SK-N-SH (cell line): Measurements from ENCODE around the gene TESK1. TPM values are rescaled to one million over a fixed set of nuclear protein-coding genes. Genes with fewer than 3 reads are reported as not detected.

ENCODE experiments used
- CTCF ChIA-PET: fragments of 300-600, 350-600 bp; formaldehyde crosslinking; extraction: SDS; loops from one replicate; lab custom pipeline; 2021; lab: Yijun Ruan, JAX
- POLR2A ChIA-PET: fragments of 350-600 bp; sonication (Branson Sonifier 250); formaldehyde crosslinking; extraction: SDS; loops from one replicate; lab custom pipeline; 2020; ENCODE audit warnings: antibody characterized with exemption, inconsistent platforms; lab: Yijun Ruan, JAX
- DNase-seq: peaks from one replicate; pipeline ENCODE4 v3.0.0; 2012
- H2AFZ ChIP-seq: fragments of 200-600 bp; sonication (generic); 2 replicates; pipeline ENCODE4 v1.8.1; 2016; ENCODE audit warnings: antibody characterized with exemption, mild to moderate bottlenecking, low read depth
- H3F3A ChIP-seq: fragments of 200-600 bp; sonication (generic); replicated peaks from 2 replicates; pipeline ENCODE3; 2016; ENCODE audit warnings: antibody characterized with exemption, mild to moderate bottlenecking; ENCODE audit not compliant: insufficient read depth
- H3K27ac ChIP-seq, 2 experiments: fragments of 200-500 bp in 1 of 2; fragments of 200-600 bp in 1 of 2; sonication (Bioruptor generic) in 1 of 2; sonication (generic), shearing (Covaris generic) in 1 of 2; 2 replicates each; pipeline versions ENCODE4 v1.5.1 to v1.6.1; 2014 to 2016; ENCODE audit warnings: low read depth in 2 of 2, inconsistent platforms in 1 of 2, low read length in 1 of 2, mild to moderate bottlenecking in 1 of 2, mixed read lengths in 1 of 2
- H3K27me3 ChIP-seq: fragments of 200-600 bp; sonication (generic), shearing (Covaris generic); 2 replicates; pipeline ENCODE4 v1.6.1; 2016; ENCODE audit warnings: mixed run types; ENCODE audit not compliant: insufficient read depth
- H3K36me3 ChIP-seq, 2 experiments: fragments of 200-500 bp in 1 of 2; fragments of 200-600 bp in 1 of 2; sonication (Bioruptor generic) in 1 of 2; sonication (generic) in 1 of 2; replicated peaks in 1 of 2; 2 replicates each; pipeline versions ENCODE3 to v1.5.1; 2014 to 2016; ENCODE audit warnings: low read length in 1 of 2, mild to moderate bottlenecking in 1 of 2; ENCODE audit not compliant: insufficient read depth in 2 of 2, control insufficient read depth in 1 of 2
- H3K4me1 ChIP-seq, 2 experiments: fragments of 200-500 bp in 1 of 2; fragments of 200-600 bp in 1 of 2; sonication (Bioruptor generic) in 1 of 2; sonication (generic), shearing (Covaris generic) in 1 of 2; 2 replicates each; pipeline versions ENCODE4 v1.5.1 to v1.6.1; 2014 to 2016; ENCODE audit warnings: low read depth in 1 of 2, low read length in 1 of 2, mixed run types in 1 of 2; ENCODE audit not compliant: insufficient read depth in 2 of 2, control insufficient read depth in 1 of 2
- H3K4me2 ChIP-seq: fragments of 200-600 bp; sonication (generic), shearing (Covaris generic); 2 replicates; pipeline ENCODE4 v1.6.1; 2017; ENCODE audit warnings: mixed run types
- H3K4me3 ChIP-seq, 2 experiments: fragments of 200-500 bp in 1 of 2; fragments of 200-600 bp in 1 of 2; sonication (Bioruptor generic) in 1 of 2; sonication (generic), shearing (Covaris generic) in 1 of 2; 2 replicates each; pipeline versions ENCODE4 v1.5.1 to v1.8.1; 2014 to 2016; ENCODE audit warnings: low read depth in 2 of 2, inconsistent platforms in 1 of 2, low read length in 1 of 2, mild to moderate bottlenecking in 1 of 2, mixed read lengths in 1 of 2, moderate library complexity in 1 of 2
- H3K79me2 ChIP-seq: fragments of 200-600 bp; sonication (generic); 2 replicates; pipeline ENCODE4 v1.8.1; 2017; ENCODE audit warnings: mild to moderate bottlenecking; ENCODE audit not compliant: insufficient read depth
- H3K9ac ChIP-seq: fragments of 200-600 bp; sonication (generic); 2 replicates; pipeline ENCODE4 v1.6.1; 2017; ENCODE audit warnings: mixed run types
- H3K9me2 ChIP-seq: fragments of 200-600 bp; sonication (generic); 2 replicates; pipeline ENCODE4 v1.6.1; 2017; ENCODE audit warnings: mixed run types
- H3K9me3 ChIP-seq: fragments of 200-600 bp; sonication (generic); 2 replicates; pipeline ENCODE4 v1.6.1; 2017; ENCODE audit warnings: mixed run types, mild to moderate bottlenecking, moderate library complexity
- H4K20me1 ChIP-seq: fragments of 200-600 bp; sonication (generic); 2 replicates; pipeline ENCODE4 v1.6.1; 2017; ENCODE audit warnings: mild to moderate bottlenecking, mixed run types; ENCODE audit not compliant: insufficient read depth
- EZH2phosphoT487 ChIP-seq: fragments of 200-600 bp; sonication (generic); IDR thresholded peaks from 2 replicates; pipeline ENCODE4 v1.6.1; 2017; ENCODE audit warnings: low read depth, mixed run types, mild to moderate bottlenecking, antibody characterized with exemption, moderate library complexity, borderline replicate concordance
- FOXJ3 ChIP-seq: sonication (generic); formaldehyde crosslinking; IDR thresholded peaks from 2 replicates; pipeline ENCODE4 v1.5.1; 2020; ENCODE audit warnings: mild to moderate bottlenecking, missing genetic modification reagents
- FOXM1 ChIP-seq: IDR thresholded peaks from 2 replicates; pipeline ENCODE4 v1.4.0; 2012; ENCODE audit warnings: low read depth, mild to moderate bottlenecking
- GATA2 ChIP-seq: sonication (generic); formaldehyde crosslinking; IDR thresholded peaks from 2 replicates; pipeline ENCODE4 v1.5.0; 2020; ENCODE audit warnings: mild to moderate bottlenecking, missing genetic modification reagents
- MXI1 ChIP-seq: IDR thresholded peaks from 2 replicates; pipeline ENCODE4 v1.6.1; 2012; ENCODE audit warnings: mild to moderate bottlenecking, low read depth, low read length, improper control_type of control experiment
- POLR2AphosphoS5 ChIP-seq: IDR thresholded peaks from 2 replicates; pipeline ENCODE4 v1.6.1; 2012; ENCODE audit warnings: low read depth, low read length
- RCOR1 ChIP-seq: fragments of 150-350 bp; IDR thresholded peaks from 2 replicates; pipeline ENCODE4 v1.6.1; 2017; ENCODE audit warnings: antibody characterized with exemption, low read length
- SMC3 ChIP-seq: IDR thresholded peaks from 2 replicates; pipeline ENCODE4 v1.6.1; 2012; ENCODE audit warnings: low read depth, low read length, improper control_type of control experiment
- TAF1 ChIP-seq: IDR thresholded peaks from 2 replicates; pipeline ENCODE4 v1.6.1; 2012; ENCODE audit warnings: low read depth, mild to moderate bottlenecking, low read length, moderate library complexity, borderline replicate concordance
- TCF12 ChIP-seq: IDR thresholded peaks from 2 replicates; pipeline ENCODE4 v1.4.0; 2012
- YY1 ChIP-seq: IDR thresholded peaks from 2 replicates; pipeline ENCODE4 v1.4.0; 2012; ENCODE audit warnings: low read depth, mild to moderate bottlenecking
- WGBS: methylation state at CpG from one replicate; pipeline ENCODE4 v1.1.6; 2017; ENCODE audit warnings: low lambda C conversion rate; 5-methylcytosine and 5-hydroxymethylcytosine counted together
- polyA plus RNA-seq, 3 experiments: library from polyadenylated mRNA; depleted of rRNA; stranded (reverse); fragments of >200 nt; gene quantifications; 2 replicates each; pipeline ENCODE4 v1.2.3, GENCODE V29; 2012
- TF ChIP-seq, protein P1 (sequence below): IDR thresholded peaks from 2 replicates; pipeline ENCODE4; 2012
- TF ChIP-seq, protein P2 (sequence below): IDR thresholded peaks from 2 replicates; pipeline ENCODE4 v1.6.1; 2012; ENCODE audit warnings: mild to moderate bottlenecking, low read depth, low read length, moderate library complexity
- TF ChIP-seq, protein P3 (sequence below): IDR thresholded peaks from 2 replicates; pipeline ENCODE4 v1.4.0; 2012; ENCODE audit warnings: low read depth, borderline replicate concordance

Gene TESK1
- polyA plus RNA-seq, 1 of the 3 experiments (the other 2 are of a cell fraction) = 26.0 TPM

DNA sequence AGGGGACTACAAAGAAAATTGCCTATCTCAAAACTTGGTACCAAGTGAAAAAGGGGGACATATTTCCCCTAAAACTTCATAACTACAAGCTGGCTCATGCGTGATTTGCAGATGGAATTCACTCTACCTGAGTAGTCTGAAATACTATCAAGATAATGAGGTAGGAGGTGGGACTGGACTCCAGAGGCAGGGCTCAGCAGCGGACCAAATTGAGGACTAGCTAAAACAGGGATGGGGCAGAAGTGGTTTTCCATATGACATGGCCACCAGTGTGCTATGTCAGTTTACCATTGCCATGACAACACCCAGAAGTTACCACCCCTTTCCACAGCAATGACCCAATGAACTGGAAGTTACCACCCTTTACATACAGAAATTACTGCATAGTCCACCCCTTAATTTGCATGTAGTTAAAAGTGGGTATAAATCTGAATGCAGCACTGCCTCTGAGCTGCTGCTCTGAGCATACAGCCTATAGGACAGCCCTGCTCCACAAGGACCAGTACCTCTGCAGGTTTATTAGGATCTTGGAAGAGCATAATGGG lies 30.4 kb upstream of the TESK1 start:
- TF ChIP-seq YY1 (no peak), TAF1 (no peak), FOXJ3 (CRISPR knock-in tag) (no peak), EZH2phosphoT487 (no peak), FOXM1 (no peak), POLR2AphosphoS5 (no peak), TCF12 (no peak), SMC3 (no peak), GATA2 (CRISPR knock-in tag) (no peak), RCOR1 (no peak), MXI1 (no peak)
- TF ChIP-seq, protein P1, sequence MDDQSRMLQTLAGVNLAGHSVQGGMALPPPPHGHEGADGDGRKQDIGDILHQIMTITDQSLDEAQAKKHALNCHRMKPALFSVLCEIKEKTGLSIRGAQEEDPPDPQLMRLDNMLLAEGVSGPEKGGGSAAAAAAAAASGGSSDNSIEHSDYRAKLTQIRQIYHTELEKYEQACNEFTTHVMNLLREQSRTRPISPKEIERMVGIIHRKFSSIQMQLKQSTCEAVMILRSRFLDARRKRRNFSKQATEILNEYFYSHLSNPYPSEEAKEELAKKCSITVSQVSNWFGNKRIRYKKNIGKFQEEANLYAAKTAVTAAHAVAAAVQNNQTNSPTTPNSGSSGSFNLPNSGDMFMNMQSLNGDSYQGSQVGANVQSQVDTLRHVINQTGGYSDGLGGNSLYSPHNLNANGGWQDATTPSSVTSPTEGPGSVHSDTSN = no peak
- TF ChIP-seq, protein P2, sequence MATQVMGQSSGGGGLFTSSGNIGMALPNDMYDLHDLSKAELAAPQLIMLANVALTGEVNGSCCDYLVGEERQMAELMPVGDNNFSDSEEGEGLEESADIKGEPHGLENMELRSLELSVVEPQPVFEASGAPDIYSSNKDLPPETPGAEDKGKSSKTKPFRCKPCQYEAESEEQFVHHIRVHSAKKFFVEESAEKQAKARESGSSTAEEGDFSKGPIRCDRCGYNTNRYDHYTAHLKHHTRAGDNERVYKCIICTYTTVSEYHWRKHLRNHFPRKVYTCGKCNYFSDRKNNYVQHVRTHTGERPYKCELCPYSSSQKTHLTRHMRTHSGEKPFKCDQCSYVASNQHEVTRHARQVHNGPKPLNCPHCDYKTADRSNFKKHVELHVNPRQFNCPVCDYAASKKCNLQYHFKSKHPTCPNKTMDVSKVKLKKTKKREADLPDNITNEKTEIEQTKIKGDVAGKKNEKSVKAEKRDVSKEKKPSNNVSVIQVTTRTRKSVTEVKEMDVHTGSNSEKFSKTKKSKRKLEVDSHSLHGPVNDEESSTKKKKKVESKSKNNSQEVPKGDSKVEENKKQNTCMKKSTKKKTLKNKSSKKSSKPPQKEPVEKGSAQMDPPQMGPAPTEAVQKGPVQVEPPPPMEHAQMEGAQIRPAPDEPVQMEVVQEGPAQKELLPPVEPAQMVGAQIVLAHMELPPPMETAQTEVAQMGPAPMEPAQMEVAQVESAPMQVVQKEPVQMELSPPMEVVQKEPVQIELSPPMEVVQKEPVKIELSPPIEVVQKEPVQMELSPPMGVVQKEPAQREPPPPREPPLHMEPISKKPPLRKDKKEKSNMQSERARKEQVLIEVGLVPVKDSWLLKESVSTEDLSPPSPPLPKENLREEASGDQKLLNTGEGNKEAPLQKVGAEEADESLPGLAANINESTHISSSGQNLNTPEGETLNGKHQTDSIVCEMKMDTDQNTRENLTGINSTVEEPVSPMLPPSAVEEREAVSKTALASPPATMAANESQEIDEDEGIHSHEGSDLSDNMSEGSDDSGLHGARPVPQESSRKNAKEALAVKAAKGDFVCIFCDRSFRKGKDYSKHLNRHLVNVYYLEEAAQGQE = no peak
- TF ChIP-seq, protein P3, sequence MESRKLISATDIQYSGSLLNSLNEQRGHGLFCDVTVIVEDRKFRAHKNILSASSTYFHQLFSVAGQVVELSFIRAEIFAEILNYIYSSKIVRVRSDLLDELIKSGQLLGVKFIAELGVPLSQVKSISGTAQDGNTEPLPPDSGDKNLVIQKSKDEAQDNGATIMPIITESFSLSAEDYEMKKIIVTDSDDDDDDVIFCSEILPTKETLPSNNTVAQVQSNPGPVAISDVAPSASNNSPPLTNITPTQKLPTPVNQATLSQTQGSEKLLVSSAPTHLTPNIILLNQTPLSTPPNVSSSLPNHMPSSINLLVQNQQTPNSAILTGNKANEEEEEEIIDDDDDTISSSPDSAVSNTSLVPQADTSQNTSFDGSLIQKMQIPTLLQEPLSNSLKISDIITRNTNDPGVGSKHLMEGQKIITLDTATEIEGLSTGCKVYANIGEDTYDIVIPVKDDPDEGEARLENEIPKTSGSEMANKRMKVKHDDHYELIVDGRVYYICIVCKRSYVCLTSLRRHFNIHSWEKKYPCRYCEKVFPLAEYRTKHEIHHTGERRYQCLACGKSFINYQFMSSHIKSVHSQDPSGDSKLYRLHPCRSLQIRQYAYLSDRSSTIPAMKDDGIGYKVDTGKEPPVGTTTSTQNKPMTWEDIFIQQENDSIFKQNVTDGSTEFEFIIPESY = no peak
- H3K79me2 ChIP-seq = no peaks in the 10 kb centered on the region
- H3K4me2 ChIP-seq = no peak overlapping the region
- 62% methylated on average over 2 of the region's 2 CpGs for WGBS
- H3K27me3 ChIP-seq = no peaks in the 10 kb centered on the region
- no peaks in the 10 kb centered on the region for H3F3A ChIP-seq
- no peak overlapping the region for H2AFZ ChIP-seq
- no peaks in the 10 kb centered on the region for H3K36me3 ChIP-seq
- no peaks in the 10 kb centered on the region for H3K9me2 ChIP-seq
- no peak overlapping the region for H3K27ac ChIP-seq
- ChIA-PET CTCF (interaction anchor here (1.0 to 2.0 kb wide), 4 partner anchors 21 to 580 kb away, joined by 3 to 7 read pairs (median 4); partner anchors contain the start of gene RUSC2), POLR2A (no interaction called here)
- H3K4me1 ChIP-seq = no peaks in the 10 kb centered on the region
- H3K9me3 ChIP-seq = no peaks in the 10 kb centered on the region
- no peak overlapping the region for H3K9ac ChIP-seq
- no peak for DNase-seq
- H3K4me3 ChIP-seq = no peak overlapping the region
- no peaks in the 10 kb centered on the region for H4K20me1 ChIP-seq
